ENCODE measurements around the gene ZNF185. TPM values are rescaled to one million over a fixed set of nuclear protein-coding genes. Genes with fewer than 3 reads are reported as not detected.

The ZNF185 gene
- total RNA-seq, 3 donors from 2014 or later: 2.8 to 6.9 (median 4.2) TPM

GRCh38 chrX:152876931-152877840 is 20.7 kb upstream of the ZNF185 start:
- DNase-seq (peak in 1 of 3 donors; percentile 10), ATAC-seq (no peak)
- Histone ChIP-seq H3K9me3 (no peaks in the 10 kb centered on the region), H3K4me3 (no peak overlapping the region), H3K36me3 (ENCODE audit: low read depth) (no peaks in the 10 kb centered on the region), H3K4me1 (ENCODE audit: low read depth) (no peaks in the 10 kb centered on the region)
- TF ChIP-seq CTCF (IDR thresholded peaks at IDR 0.05): no peak
- intact Hi-C loops (cut with DNase I, micrococcal nuclease): no loop called here

GRCh38 chrX:152878976-152879755 is 18.7 kb upstream of the ZNF185 start:
- H3K4me1 ChIP-seq (ENCODE audit: low read depth): no peaks in the 10 kb centered on the region
- ATAC-seq (no peak), DNase-seq (no peak)
- no peak overlapping the region for H3K4me3 ChIP-seq
- intact Hi-C loops (cut with DNase I, micrococcal nuclease): no loop called here
- H3K36me3 ChIP-seq (ENCODE audit: low read depth): no peaks in the 10 kb centered on the region
- TF ChIP-seq CTCF (IDR thresholded peaks at IDR 0.05): no peak
- H3K9me3 ChIP-seq: no peaks in the 10 kb centered on the region

- ATAC-seq: no peak
- H3K4me3 ChIP-seq: no peak overlapping the region
- DNase-seq: no peak
- no peaks in the 10 kb centered on the region for H3K9me3 ChIP-seq
- H3K36me3 ChIP-seq (ENCODE audit: low read depth): no peaks in the 10 kb centered on the region
- H3K4me1 ChIP-seq (ENCODE audit: low read depth): no peaks in the 10 kb centered on the region
- no peak for TF ChIP-seq CTCF (IDR thresholded peaks at IDR 0.05)
- intact Hi-C loops (cut with DNase I, micrococcal nuclease): no loop called here
These were observed 16.6 kb upstream of the ZNF185 start for GRCh38 chrX:152881289-152881688.

- Histone ChIP-seq H3K36me3 (ENCODE audit: low read depth) (no peaks in the 10 kb centered on the region), H3K9me3 (no peaks in the 10 kb centered on the region), H3K4me1 (ENCODE audit: low read depth) (no peaks in the 10 kb centered on the region), H3K4me3 (no peak overlapping the region)
- intact Hi-C loops (cut with DNase I, micrococcal nuclease): no loop called here
- ATAC-seq (no peak), DNase-seq (no peak)
- no peak for TF ChIP-seq CTCF (IDR thresholded peaks at IDR 0.05)
These were observed 13.7 kb upstream of the ZNF185 start for GRCh38 chrX:152884171-152884570.

- Histone ChIP-seq H3K9me3 (no peaks in the 10 kb centered on the region), H3K4me3 (no peak overlapping the region), H3K36me3 (ENCODE audit: low read depth) (no peaks in the 10 kb centered on the region), H3K4me1 (ENCODE audit: low read depth) (no peaks in the 10 kb centered on the region)
- intact Hi-C loops (cut with DNase I, micrococcal nuclease): no loop called here
- no peak for TF ChIP-seq CTCF (IDR thresholded peaks at IDR 0.05)
- no peak for DNase-seq
- ATAC-seq: no peak
These were observed 11.2 kb upstream of the ZNF185 start for GRCh38 chrX:152886716-152887115.
